ENCODE data around the gene CDH8.

Gene CDH8

GRCh38 chr16:62034231-62035114 is 1.8 kb downstream of the CDH8 start:
- no peak for DNase-seq
- in situ Hi-C loops (cut with HindIII; ENCODE audit: low pct_ligation_motif_present, low pct_unique_long_range_greater_than_20kb, low sequenced_read_pairs): no loop called here

GRCh38 chr16:62033065-62033464 is 3.2 kb downstream of the CDH8 start:
- no peak for DNase-seq
- in situ Hi-C loops (cut with HindIII; ENCODE audit: low pct_ligation_motif_present, low pct_unique_long_range_greater_than_20kb, low sequenced_read_pairs): no loop called here

GRCh38 chr16:62029947-62030346 is 6.3 kb downstream of the CDH8 start:
- DNase-seq: no peak
- in situ Hi-C loops (cut with HindIII; ENCODE audit: low pct_ligation_motif_present, low pct_unique_long_range_greater_than_20kb, low sequenced_read_pairs): no loop called here

- in situ Hi-C loops (cut with HindIII; ENCODE audit: low pct_ligation_motif_present, low pct_unique_long_range_greater_than_20kb, low sequenced_read_pairs): no loop called here
- DNase-seq: no peak
These were observed 13.6 kb downstream of the CDH8 start for GRCh38 chr16:62022688-62023087.

GRCh38 chr16:62021161-62021581 is 15.1 kb downstream of the CDH8 start:
- DNase-seq: no peak
- in situ Hi-C loops (cut with HindIII; ENCODE audit: low pct_ligation_motif_present, low pct_unique_long_range_greater_than_20kb, low sequenced_read_pairs): no loop called here

- DNase-seq: no peak
- in situ Hi-C loops (cut with HindIII; ENCODE audit: low pct_ligation_motif_present, low pct_unique_long_range_greater_than_20kb, low sequenced_read_pairs): no loop called here
These were observed 15.6 kb downstream of the CDH8 start for GRCh38 chr16:62020681-62021080.

GRCh38 chr16:62019851-62020250 is 16.4 kb downstream of the CDH8 start:
- no peak for DNase-seq
- in situ Hi-C loops (cut with HindIII; ENCODE audit: low pct_ligation_motif_present, low pct_unique_long_range_greater_than_20kb, low sequenced_read_pairs): no loop called here

- no peak for DNase-seq
- in situ Hi-C loops (cut with HindIII; ENCODE audit: low pct_ligation_motif_present, low pct_unique_long_range_greater_than_20kb, low sequenced_read_pairs): no loop called here
These were observed 17.8 kb downstream of the CDH8 start for GRCh38 chr16:62018301-62019060.

GRCh38 chr16:62014319-62014923 is 21.8 kb downstream of the CDH8 start:
- DNase-seq: no peak
- in situ Hi-C loops (cut with HindIII; ENCODE audit: low pct_ligation_motif_present, low pct_unique_long_range_greater_than_20kb, low sequenced_read_pairs): no loop called here

- in situ Hi-C loops (cut with HindIII; ENCODE audit: low pct_ligation_motif_present, low pct_unique_long_range_greater_than_20kb, low sequenced_read_pairs): no loop called here
- no peak for DNase-seq
These were observed 26.1 kb downstream of the CDH8 start for GRCh38 chr16:62010186-62010585.

- no peak for DNase-seq
- in situ Hi-C loops (cut with HindIII; ENCODE audit: low pct_ligation_motif_present, low pct_unique_long_range_greater_than_20kb, low sequenced_read_pairs): no loop called here
These were observed 37.8 kb downstream of the CDH8 start for GRCh38 chr16:61998460-61998859.

- in situ Hi-C loops (cut with HindIII; ENCODE audit: low pct_ligation_motif_present, low pct_unique_long_range_greater_than_20kb, low sequenced_read_pairs): no loop called here
- no peak for DNase-seq
These were observed 43.1 kb downstream of the CDH8 start for GRCh38 chr16:61993108-61993507.

- in situ Hi-C loops (cut with HindIII; ENCODE audit: low pct_ligation_motif_present, low pct_unique_long_range_greater_than_20kb, low sequenced_read_pairs): no loop called here
- DNase-seq: no peak
These were observed 48.7 kb downstream of the CDH8 start for GRCh38 chr16:61987474-61988012.

GRCh38 chr16:61969077-61969382 is 67.2 kb downstream of the CDH8 start:
- DNase-seq: no peak
- in situ Hi-C loops (cut with HindIII; ENCODE audit: low pct_ligation_motif_present, low pct_unique_long_range_greater_than_20kb, low sequenced_read_pairs): no loop called here

- in situ Hi-C loops (cut with HindIII; ENCODE audit: low pct_ligation_motif_present, low pct_unique_long_range_greater_than_20kb, low sequenced_read_pairs): no loop called here
- DNase-seq: no peak
These were observed 67.8 kb downstream of the CDH8 start for GRCh38 chr16:61968242-61969076.

GRCh38 chr16:61957075-61957855 is 79.0 kb downstream of the CDH8 start:
- no peak for DNase-seq
- in situ Hi-C loops (cut with HindIII; ENCODE audit: low pct_ligation_motif_present, low pct_unique_long_range_greater_than_20kb, low sequenced_read_pairs): no loop called here

GRCh38 chr16:61952841-61953240 is 83.4 kb downstream of the CDH8 start:
- in situ Hi-C loops (cut with HindIII; ENCODE audit: low pct_ligation_motif_present, low pct_unique_long_range_greater_than_20kb, low sequenced_read_pairs): no loop called here
- DNase-seq: no peak

GRCh38 chr16:61948414-61948813 is 87.8 kb downstream of the CDH8 start:
- in situ Hi-C loops (cut with HindIII; ENCODE audit: low pct_ligation_motif_present, low pct_unique_long_range_greater_than_20kb, low sequenced_read_pairs): no loop called here
- DNase-seq: no peak
